Esophagus muscularis mucosa (tissue), 4 donors: ENCODE data around the gene NID1. TPM values are rescaled to one million over a fixed set of nuclear protein-coding genes. Genes with fewer than 3 reads are reported as not detected.

Experiments
- DNase-seq: peaks from one replicate; pipeline ENCODE4 v3.0.0-alpha.2; 2017; ENCODE audit errors: extremely low spot score
- H3K27ac ChIP-seq, 4 donors: fragments of 200-600 bp; sonication (generic); replicated peaks in 1 of 4; 1 replicate in 3 of 4; 2 replicates in 1 of 4; pipeline ENCODE4 v1.5.1; 2016 to 2019; ENCODE audit warnings: mild to moderate bottlenecking in 1 of 4
- H3K27me3 ChIP-seq, 4 donors: fragments of 200-600 bp; sonication (generic); one replicate each; pipeline versions ENCODE4 v1.5.1 to v1.6.0; 2016 to 2019
- H3K36me3 ChIP-seq, 4 donors: fragments of 200-600 bp; sonication (generic); one replicate each; pipeline ENCODE4 v1.5.1; 2016 to 2019
- H3K4me1 ChIP-seq, 4 donors: fragments of 200-600 bp; sonication (generic); one replicate each; pipeline ENCODE4 v1.5.1; 2016 to 2019
- H3K4me3 ChIP-seq, 4 donors: fragments of 200-600 bp; sonication (generic); 1 replicate in 2 of 4; 2 replicates in 2 of 4; pipeline ENCODE4 v1.5.1; 2016 to 2019; ENCODE audit warnings: mild to moderate bottlenecking in 4 of 4, moderate library complexity in 1 of 4
- H3K9me3 ChIP-seq, 4 donors: fragments of 200-600 bp; sonication (generic); 1 replicate in 3 of 4; 2 replicates in 1 of 4; pipeline ENCODE4 v1.5.1; 2016 to 2019
- CTCF ChIP-seq, 3 experiments: fragments of 200-600 bp in 2 of 3; fragments of 450-650 bp in 1 of 3; sonication (generic) in 2 of 3; IDR thresholded peaks; one replicate each; pipeline ENCODE4 v1.5.1; 2017 to 2019; ENCODE audit warnings: antibody characterized with exemption in 3 of 3, mild to moderate bottlenecking in 2 of 3, moderate library complexity in 1 of 3
- EP300 ChIP-seq: sonication (generic); formaldehyde crosslinking; IDR thresholded peaks from one replicate; pipeline ENCODE4 v1.6.1; 2017; ENCODE audit warnings: antibody characterized with exemption
- POLR2A ChIP-seq: fragments of 450-650 bp; IDR thresholded peaks from one replicate; pipeline ENCODE4 v1.6.1; 2017; ENCODE audit warnings: antibody characterized with exemption, moderate library complexity, mild to moderate bottlenecking, low read depth
- POLR2AphosphoS5 ChIP-seq, 2 donors: sonication (generic); formaldehyde crosslinking; IDR thresholded peaks; one replicate each; pipeline ENCODE4 v1.6.1; 2017; ENCODE audit warnings: antibody characterized with exemption in 2 of 2
- WGBS: methylation state at CpG from one replicate; pipeline ENCODE4 v1.1.5; 2018; 5-methylcytosine and 5-hydroxymethylcytosine counted together
- intact Hi-C: fragments of 100-400 bp; cut with DNase I; formaldehyde crosslinking; loops from one replicate; pipeline ENCODE4 v1.15.1; 2023
- total RNA-seq, 4 donors: library from RNA; depleted of rRNA; stranded (reverse); fragments of >200 nt; gene quantifications; one replicate each; pipeline versions ENCODE4 v1.1.0 to v1.2.1, GENCODE V29; 2016

NID1 gene
- total RNA-seq, 4 donors from 2014 or later, result 187 to 390 (median 287) TPM

- Histone ChIP-seq H3K36me3 (no peaks in the 10 kb centered on the region), H3K27ac (no peak overlapping the region), H3K9me3 (no peaks in the 10 kb centered on the region), H3K27me3 (no peaks in the 10 kb centered on the region), H3K4me1 (peaks cover 0 to 7% (median 3%) of the 10 kb centered on the region in 4 donors), H3K4me3 (no peak overlapping the region)
- DNase-seq, result no peak
- WGBS, result 90% methylated on average over 7 of the region's 7 CpGs
- TF ChIP-seq POLR2AphosphoS5 (IDR thresholded peaks at IDR 0.05) (no peak), POLR2A (no peak), CTCF (IDR thresholded peaks at IDR 0.05) (no peak), EP300 (no peak)
- intact Hi-C loops, result no loop called here
These were observed 116.9 kb downstream of the NID1 start for GRCh38 chr1:235947989-235948388.

DNA sequence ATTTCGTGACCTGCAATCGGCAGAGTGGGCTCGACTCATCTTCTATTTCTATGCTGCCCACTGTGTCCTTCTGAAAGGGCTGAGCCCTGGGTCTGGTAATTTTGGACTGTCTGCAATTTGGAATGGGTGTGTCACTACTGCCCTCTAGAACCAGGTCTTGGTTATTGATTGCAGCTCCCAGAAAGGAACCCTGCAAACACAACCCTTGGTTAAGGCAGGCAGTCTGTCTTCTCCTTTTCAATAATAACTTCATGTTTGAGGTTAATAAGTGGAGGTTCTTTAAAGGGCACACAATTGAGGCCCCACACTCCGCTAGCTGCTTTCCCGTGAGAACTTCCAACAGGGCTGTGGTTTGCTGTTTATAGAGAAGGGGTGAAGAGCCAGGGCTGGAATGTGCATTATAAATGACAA lies 118.3 kb downstream of the NID1 start:
- Histone ChIP-seq H3K27ac (no peak overlapping the region), H3K27me3 (no peaks in the 10 kb centered on the region), H3K9me3 (no peaks in the 10 kb centered on the region), H3K4me3 (no peak overlapping the region), H3K36me3 (no peaks in the 10 kb centered on the region), H3K4me1 (peaks cover 0 to 14% (median 6%) of the 10 kb centered on the region in 4 donors)
- no peak for DNase-seq
- TF ChIP-seq CTCF (IDR thresholded peaks at IDR 0.05) (peak in 1 of 3 experiments; percentile 21), EP300 (no peak), POLR2A (no peak)
- intact Hi-C loops, result no loop called here
- WGBS, result 86% methylated on average over 5 of the region's 5 CpGs

DNA sequence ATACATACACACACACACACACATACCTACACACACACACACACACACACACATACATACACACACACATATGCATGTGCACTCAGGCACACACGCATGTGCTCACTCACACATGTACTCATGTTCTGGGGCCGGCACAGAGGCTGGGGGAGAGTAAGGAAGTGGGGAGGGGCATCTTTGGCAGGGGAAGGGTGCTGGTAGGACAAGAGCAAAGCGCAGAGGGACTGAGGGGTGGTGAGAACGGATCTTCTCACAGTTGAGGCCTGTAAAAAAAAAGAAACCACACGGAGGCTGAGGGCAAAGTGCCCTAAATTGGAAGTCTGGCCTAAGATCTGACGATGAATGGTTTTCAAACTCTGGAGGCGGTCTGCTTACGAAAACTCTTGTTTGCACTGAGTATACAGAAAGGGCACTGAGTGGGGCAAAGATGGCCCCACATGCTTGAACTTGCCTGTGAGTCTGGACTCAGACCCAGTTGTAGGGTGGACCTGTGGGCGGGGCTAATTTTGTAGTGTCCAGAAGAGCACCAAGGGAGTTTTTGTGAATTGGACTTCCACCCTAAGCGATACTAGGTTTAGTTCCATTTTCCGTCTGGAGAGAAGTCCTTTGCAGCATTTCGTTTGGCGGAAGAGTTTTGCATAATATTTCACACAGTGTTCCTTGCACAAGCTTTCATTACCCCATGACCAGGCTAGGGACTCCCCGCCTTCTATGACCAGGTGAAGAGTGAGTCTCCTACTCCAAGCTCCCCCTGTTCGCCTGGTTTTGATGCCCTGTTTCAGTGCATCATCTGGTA lies 118.9 kb downstream of the NID1 start:
- Histone ChIP-seq H3K27me3 (no peaks in the 10 kb centered on the region), H3K36me3 (no peaks in the 10 kb centered on the region), H3K4me3 (no peak overlapping the region), H3K9me3 (no peaks in the 10 kb centered on the region), H3K27ac (no peak overlapping the region), H3K4me1 (peaks cover 0 to 17% (median 6%) of the 10 kb centered on the region in 4 donors)
- no peak for TF ChIP-seq CTCF (IDR thresholded peaks at IDR 0.05)
- TF ChIP-seq EP300, result no peak
- no peak for TF ChIP-seq POLR2A
- no peak for TF ChIP-seq POLR2AphosphoS5 (IDR thresholded peaks at IDR 0.05)
- no peak for DNase-seq
- intact Hi-C loops, result no loop called here
- WGBS, result 80% methylated on average over 15 of the region's 15 CpGs

DNA sequence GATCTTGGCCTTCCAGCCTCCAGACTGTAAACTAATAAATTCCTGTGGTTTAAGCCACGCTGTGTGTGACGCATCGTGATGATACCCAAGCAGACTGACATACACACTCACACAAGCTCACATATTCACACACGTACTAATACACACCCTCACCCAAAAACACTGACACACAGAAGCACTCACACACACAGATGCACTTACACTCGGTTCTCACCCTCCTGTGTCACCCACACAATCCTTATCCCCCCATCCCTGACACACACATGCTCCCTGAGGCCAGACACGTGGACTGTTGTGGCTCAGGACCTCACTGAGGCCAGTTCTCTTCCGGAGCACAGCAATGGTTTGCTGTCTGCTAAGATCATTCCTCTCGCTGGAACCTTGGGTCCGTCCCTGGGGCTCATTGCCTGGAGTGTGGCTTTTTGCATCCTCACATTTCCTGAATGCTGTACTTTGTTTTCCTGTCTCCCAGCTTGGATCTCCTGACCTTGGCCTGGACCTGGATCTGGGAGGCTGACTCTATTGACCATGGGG lies 121.2 kb downstream of the NID1 start:
- intact Hi-C loops, result no loop called here

More for the DNA sequence above, 121.2 kb downstream of the NID1 start:
- 56% methylated on average over 9 of the region's 9 CpGs for WGBS
- H3K27me3 ChIP-seq, result no peaks in the 10 kb centered on the region
- no peak overlapping the region for H3K27ac ChIP-seq
- H3K4me1 ChIP-seq, result peaks cover 0 to 29% (median 9%) of the 10 kb centered on the region in 4 donors
- H3K9me3 ChIP-seq, result no peaks in the 10 kb centered on the region
- DNase-seq, result no peak
- no peaks in the 10 kb centered on the region for H3K36me3 ChIP-seq
- no peak overlapping the region for H3K4me3 ChIP-seq
- TF ChIP-seq POLR2A, result no peak
- no peak for TF ChIP-seq CTCF (IDR thresholded peaks at IDR 0.05)
- no peak for TF ChIP-seq POLR2AphosphoS5 (IDR thresholded peaks at IDR 0.05)
- no peak for TF ChIP-seq EP300
